ENCODE measurements around the gene MTFR1L. TPM values are rescaled to one million over a fixed set of nuclear protein-coding genes. Genes with fewer than 3 reads are reported as not detected.

MTFR1L gene
- total and polyA plus RNA-seq, 9 of the 15 experiments (the other 6 are each of a cell fraction or from before 2014, with no cell fraction given), result 41.4 to 98.5 (median 53.7) TPM

DNA sequence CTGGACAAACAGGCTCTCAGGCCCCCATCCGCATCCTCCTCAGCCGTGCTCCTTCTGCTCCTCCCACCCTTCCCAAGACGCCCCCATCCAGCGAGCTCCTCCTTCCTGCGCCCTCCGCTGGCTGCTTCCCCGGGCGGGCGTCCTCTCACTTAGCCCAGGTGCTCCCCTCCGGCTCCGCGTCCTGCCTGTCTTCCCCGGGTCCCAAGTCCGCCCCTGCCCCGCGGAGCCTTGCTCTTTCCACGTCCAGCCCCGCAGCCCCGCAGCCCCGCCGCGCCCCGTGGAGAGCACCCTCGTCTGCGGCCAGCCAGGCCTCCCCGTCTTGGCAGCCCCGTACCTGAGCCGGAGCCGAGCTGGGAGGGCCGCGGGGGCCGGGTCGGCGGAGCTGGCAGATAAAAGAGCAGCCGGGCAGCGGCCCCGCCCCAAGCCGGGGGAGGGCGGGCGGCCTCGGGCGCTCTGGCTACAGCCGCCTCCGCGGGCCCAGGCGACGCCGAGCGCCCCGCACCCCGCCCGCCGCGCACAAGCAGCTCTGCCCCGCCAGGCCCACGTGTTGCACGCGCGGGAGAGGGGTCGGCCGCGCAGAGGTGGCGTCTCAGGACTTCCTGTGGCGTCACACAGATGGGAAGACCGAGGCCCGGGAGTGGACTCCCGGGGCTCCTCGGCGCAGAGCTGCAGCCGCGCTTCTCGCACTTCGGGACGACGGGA, 55.6 kb downstream of the MTFR1L start, which contains the start of gene PAQR7 (continued):
- no peak for TF ChIP-seq SRF (CRISPR knock-in tag; IDR thresholded peaks at IDR 0.05)
- TF ChIP-seq RBM17 (IDR thresholded peaks at IDR 0.05; ENCODE audit: borderline replicate concordance, low read depth, low read length), result no peak
- TF ChIP-seq EP300 (IDR thresholded peaks at IDR 0.05; ENCODE audit: low read length), result 0 out of 2 replicates have a peak, but pooled peaks have one; percentile 15
- TF ChIP-seq ZEB2 (IDR thresholded peaks at IDR 0.05), result peak; percentile 86
- TF ChIP-seq L3MBTL2 (IDR thresholded peaks at IDR 0.05), result peak; percentile 99
- no peak for TF ChIP-seq BRD9 (IDR thresholded peaks at IDR 0.05; ENCODE audit: low read depth, partially characterized antibody)
- 0 out of 2 replicates have a peak, but pooled peaks have one; percentile 14 for TF ChIP-seq SAFB (IDR thresholded peaks at IDR 0.05; ENCODE audit: borderline replicate concordance, low read depth, low read length)
- peak; percentile 74; the same call in 1 of the 2 replicates for TF ChIP-seq OTX1 (CRISPR knock-in tag; IDR thresholded peaks at IDR 0.05)
- TF ChIP-seq, protein P1, sequence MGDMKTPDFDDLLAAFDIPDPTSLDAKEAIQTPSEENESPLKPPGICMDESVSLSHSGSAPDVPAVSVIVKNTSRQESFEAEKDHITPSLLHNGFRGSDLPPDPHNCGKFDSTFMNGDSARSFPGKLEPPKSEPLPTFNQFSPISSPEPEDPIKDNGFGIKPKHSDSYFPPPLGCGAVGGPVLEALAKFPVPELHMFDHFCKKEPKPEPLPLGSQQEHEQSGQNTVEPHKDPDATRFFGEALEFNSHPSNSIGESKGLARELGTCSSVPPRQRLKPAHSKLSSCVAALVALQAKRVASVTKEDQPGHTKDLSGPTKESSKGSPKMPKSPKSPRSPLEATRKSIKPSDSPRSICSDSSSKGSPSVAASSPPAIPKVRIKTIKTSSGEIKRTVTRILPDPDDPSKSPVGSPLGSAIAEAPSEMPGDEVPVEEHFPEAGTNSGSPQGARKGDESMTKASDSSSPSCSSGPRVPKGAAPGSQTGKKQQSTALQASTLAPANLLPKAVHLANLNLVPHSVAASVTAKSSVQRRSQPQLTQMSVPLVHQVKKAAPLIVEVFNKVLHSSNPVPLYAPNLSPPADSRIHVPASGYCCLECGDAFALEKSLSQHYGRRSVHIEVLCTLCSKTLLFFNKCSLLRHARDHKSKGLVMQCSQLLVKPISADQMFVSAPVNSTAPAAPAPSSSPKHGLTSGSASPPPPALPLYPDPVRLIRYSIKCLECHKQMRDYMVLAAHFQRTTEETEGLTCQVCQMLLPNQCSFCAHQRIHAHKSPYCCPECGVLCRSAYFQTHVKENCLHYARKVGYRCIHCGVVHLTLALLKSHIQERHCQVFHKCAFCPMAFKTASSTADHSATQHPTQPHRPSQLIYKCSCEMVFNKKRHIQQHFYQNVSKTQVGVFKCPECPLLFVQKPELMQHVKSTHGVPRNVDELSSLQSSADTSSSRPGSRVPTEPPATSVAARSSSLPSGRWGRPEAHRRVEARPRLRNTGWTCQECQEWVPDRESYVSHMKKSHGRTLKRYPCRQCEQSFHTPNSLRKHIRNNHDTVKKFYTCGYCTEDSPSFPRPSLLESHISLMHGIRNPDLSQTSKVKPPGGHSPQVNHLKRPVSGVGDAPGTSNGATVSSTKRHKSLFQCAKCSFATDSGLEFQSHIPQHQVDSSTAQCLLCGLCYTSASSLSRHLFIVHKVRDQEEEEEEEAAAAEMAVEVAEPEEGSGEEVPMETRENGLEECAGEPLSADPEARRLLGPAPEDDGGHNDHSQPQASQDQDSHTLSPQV (IDR thresholded peaks at IDR 0.05), result peak; percentile 99
- 0 out of 2 replicates have a peak, but pooled peaks have one; percentile 62 for TF ChIP-seq ZNF76 (CRISPR knock-in tag; IDR thresholded peaks at IDR 0.05; ENCODE audit: borderline replicate concordance)
- TF ChIP-seq ZNF561 (CRISPR knock-in tag; conservative IDR thresholded peaks at IDR 0.05), result no peak
- TF ChIP-seq POLR2AphosphoS5 (IDR thresholded peaks at IDR 0.05; ENCODE audit: control insufficient read depth, insufficient read depth, low read depth, low read length), result peak; percentile 30; the same call in 1 of the 2 replicates
- TF ChIP-seq, protein P2, sequence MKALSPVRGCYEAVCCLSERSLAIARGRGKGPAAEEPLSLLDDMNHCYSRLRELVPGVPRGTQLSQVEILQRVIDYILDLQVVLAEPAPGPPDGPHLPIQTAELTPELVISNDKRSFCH (CRISPR knock-in tag; IDR thresholded peaks at IDR 0.05), result no peak
- TF ChIP-seq, protein P2 (tag; IDR thresholded peaks at IDR 0.05), result peak; percentile 91
- TF ChIP-seq, protein P3, sequence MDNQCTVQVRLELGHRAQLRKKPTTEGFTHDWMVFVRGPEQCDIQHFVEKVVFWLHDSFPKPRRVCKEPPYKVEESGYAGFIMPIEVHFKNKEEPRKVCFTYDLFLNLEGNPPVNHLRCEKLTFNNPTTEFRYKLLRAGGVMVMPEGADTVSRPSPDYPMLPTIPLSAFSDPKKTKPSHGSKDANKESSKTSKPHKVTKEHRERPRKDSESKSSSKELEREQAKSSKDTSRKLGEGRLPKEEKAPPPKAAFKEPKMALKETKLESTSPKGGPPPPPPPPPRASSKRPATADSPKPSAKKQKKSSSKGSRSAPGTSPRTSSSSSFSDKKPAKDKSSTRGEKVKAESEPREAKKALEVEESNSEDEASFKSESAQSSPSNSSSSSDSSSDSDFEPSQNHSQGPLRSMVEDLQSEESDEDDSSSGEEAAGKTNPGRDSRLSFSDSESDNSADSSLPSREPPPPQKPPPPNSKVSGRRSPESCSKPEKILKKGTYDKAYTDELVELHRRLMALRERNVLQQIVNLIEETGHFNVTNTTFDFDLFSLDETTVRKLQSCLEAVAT (IDR thresholded peaks at IDR 0.05), result peak in 1 of 2 experiments; percentile 64; a peak in 2 of 4 replicates
- TF ChIP-seq ARID1B (IDR thresholded peaks at IDR 0.05), result peak; percentile 53
- no peak for TF ChIP-seq TCF3 (CRISPR knock-in tag; IDR thresholded peaks at IDR 0.05)
